GM12878 (cell line): ENCODE measurements around the gene P2RX6. TPM values are rescaled to one million over a fixed set of nuclear protein-coding genes. Genes with fewer than 3 reads are reported as not detected.

ENCODE experiments used
- ATAC-seq: fragments of 200-7000 bp; cut with Tn5 transposase; 3 replicates; pipeline ENCODE4 v1.9.1; 2020; ENCODE audit warnings: mild to moderate bottlenecking, moderate library complexity
- BruUV-seq: library from RNA; stranded (reverse); fragments of 400-500 nt; replicated peaks from 2 replicates; lab custom pipeline; 2021; lab: Mats Ljungman, UMichigan
- CTCF ChIA-PET: fragments of 300-600 bp; sonication (Branson Sonifier 250); formaldehyde crosslinking; extraction: SDS; loops from one replicate; lab custom pipeline; 2021; ENCODE audit warnings: inconsistent platforms; lab: Yijun Ruan, JAX
- POLR2A ChIA-PET: fragments of 350-600 bp; formaldehyde crosslinking; extraction: SDS; loops from one replicate; lab custom pipeline; 2021; ENCODE audit warnings: inconsistent platforms; lab: Charles Lee
- RAD21 ChIA-PET: fragments of 300-600 bp; sonication (Branson Sonifier 250); formaldehyde crosslinking; loops from one replicate; lab custom pipeline; 2023; ENCODE audit warnings: antibody characterized with exemption; ENCODE audit not compliant: unreplicated experiment; lab: Charles Lee
- SMC1A ChIA-PET: fragments of 300-600 bp; sonication (Branson Sonifier 250); formaldehyde crosslinking; loops from one replicate; lab custom pipeline; 2023; ENCODE audit not compliant: unreplicated experiment, uncharacterized antibody; lab: Charles Lee
- DNase-seq: peaks from one replicate; pipeline ENCODE4 v3.0.0-alpha.2; 2011; ENCODE audit warnings: low read depth, low spot score
- FAIRE-seq: peaks from 3 replicates; lab custom pipeline; 2011; peaks lifted over from hg19 to GRCh38; lab: Jason Lieb, UNC
- H2AFZ ChIP-seq: 2 replicates; pipeline ENCODE4 v1.6.0; 2011; ENCODE audit warnings: low read depth, low read length, control low read depth; ENCODE audit not compliant: control insufficient read depth
- H3K27ac ChIP-seq: 2 replicates; pipeline ENCODE4 v1.5.1; 2011; ENCODE audit warnings: control low read depth; ENCODE audit not compliant: control insufficient read depth, insufficient read depth
- H3K27me3 ChIP-seq, 2 experiments: replicated peaks in 1 of 2; 2 replicates each; pipeline versions ENCODE4 v1.6.0 to v1.6.1; 2011; ENCODE audit warnings: low read length in 1 of 2; ENCODE audit not compliant: control insufficient read depth in 2 of 2, insufficient read depth in 2 of 2
- H3K36me3 ChIP-seq, 2 experiments: 2 replicates each; pipeline ENCODE4 v1.5.1; 2011; ENCODE audit warnings: low read length in 1 of 2; ENCODE audit not compliant: control insufficient read depth in 2 of 2, insufficient read depth in 2 of 2
- H3K4me1 ChIP-seq: 2 replicates; pipeline ENCODE4 v1.6.1; 2011; ENCODE audit warnings: mild to moderate bottlenecking, low read length, moderate library complexity, mixed read lengths; ENCODE audit not compliant: control insufficient read depth, insufficient read depth
- H3K4me2 ChIP-seq: 2 replicates; pipeline ENCODE4 v1.6.0; 2011; ENCODE audit warnings: control low read depth; ENCODE audit not compliant: control insufficient read depth, insufficient read depth
- H3K4me3 ChIP-seq: fragments of 200-600 bp; sonication (generic); 2 replicates; pipeline ENCODE4 v1.5.1; 2016
- H3K79me2 ChIP-seq: 2 replicates; pipeline ENCODE4 v1.6.0; 2011; ENCODE audit warnings: low read length; ENCODE audit not compliant: control insufficient read depth, insufficient read depth
- H3K9ac ChIP-seq: 2 replicates; pipeline ENCODE4 v1.8.0; 2011; ENCODE audit warnings: low read length, control low read depth, mixed read lengths; ENCODE audit not compliant: control insufficient read depth, insufficient read depth
- H3K9me3 ChIP-seq: replicated peaks from 3 replicates; pipeline ENCODE4 v1.5.1; 2011; ENCODE audit warnings: mild to moderate bottlenecking, low read length; ENCODE audit not compliant: control insufficient read depth, insufficient read depth
- H4K20me1 ChIP-seq: 2 replicates; pipeline ENCODE4 v1.6.0; 2011; ENCODE audit not compliant: control insufficient read depth, insufficient read depth
- BRCA1 ChIP-seq: IDR thresholded peaks from 2 replicates; pipeline ENCODE4 v1.6.1; 2011; ENCODE audit warnings: low read depth, low read length, improper control_type of control experiment
- CHD4 ChIP-seq: fragments of 200-600 bp; sonication (generic); IDR thresholded peaks from 2 replicates; pipeline ENCODE4 v1.6.1; 2016; ENCODE audit warnings: mild to moderate bottlenecking
- EGR1 ChIP-seq, 2 experiments: IDR thresholded peaks; 1 replicate in 1 of 2; 2 replicates in 1 of 2; pipeline ENCODE4 v1.6.1; 2011 to 2012; ENCODE audit warnings: low read depth in 2 of 2, low read length in 2 of 2, borderline replicate concordance in 1 of 2, mild to moderate bottlenecking in 1 of 2, moderate library complexity in 1 of 2
- GABPA ChIP-seq: IDR thresholded peaks from 2 replicates; pipeline ENCODE4 v1.6.1; 2014; ENCODE audit warnings: antibody characterized with exemption, low read depth, mild to moderate bottlenecking, inconsistent platforms
- IKZF2 ChIP-seq, 2 experiments: fragments of 450-650 bp; IDR thresholded peaks; 2 replicates each; pipeline ENCODE4 v1.6.1; 2017; ENCODE audit warnings: mild to moderate bottlenecking in 2 of 2, moderate library complexity in 2 of 2
- IRF4 ChIP-seq: IDR thresholded peaks from 2 replicates; pipeline ENCODE4 v1.6.1; 2011; ENCODE audit warnings: low read depth, low read length
- KAT2A ChIP-seq: conservative IDR thresholded peaks from 2 replicates; pipeline ENCODE4 v1.6.1; 2011; ENCODE audit warnings: low read depth, low read length; ENCODE audit not compliant: control insufficient read depth
- MTA3 ChIP-seq: IDR thresholded peaks from 2 replicates; pipeline ENCODE4 v1.6.1; 2012; ENCODE audit warnings: low read length, inconsistent platforms, borderline replicate concordance
- POLR2AphosphoS2 ChIP-seq: IDR thresholded peaks from 2 replicates; pipeline ENCODE4 v1.6.1; 2011; ENCODE audit warnings: low read depth, mild to moderate bottlenecking, low read length, improper control_type of control experiment, moderate library complexity
- SMAD5 ChIP-seq: IDR thresholded peaks from 2 replicates; pipeline ENCODE4 v1.6.1; 2016; ENCODE audit warnings: antibody characterized with exemption, low read depth
- SRF ChIP-seq, 2 experiments: IDR thresholded peaks; 2 replicates each; pipeline ENCODE4 v1.6.1; 2011; ENCODE audit warnings: low read depth in 2 of 2, low read length in 2 of 2, mild to moderate bottlenecking in 1 of 2, moderate library complexity in 1 of 2
- ZBTB33 ChIP-seq: fragments of 450-650 bp; IDR thresholded peaks from 2 replicates; pipeline ENCODE4 v1.6.1; 2017; ENCODE audit warnings: mild to moderate bottlenecking
- ZNF274 ChIP-seq: IDR thresholded peaks from one replicate; pipeline ENCODE4 v1.8.0; 2011; ENCODE audit not compliant: insufficient read length, insufficient read depth
- ZNF384 ChIP-seq: IDR thresholded peaks from 2 replicates; pipeline ENCODE4 v1.6.1; 2012; ENCODE audit warnings: low read depth, mild to moderate bottlenecking, low read length, improper control_type of control experiment, borderline replicate concordance
- ZZZ3 ChIP-seq: IDR thresholded peaks from 2 replicates; pipeline ENCODE4 v1.6.1; 2011; ENCODE audit warnings: low read depth; ENCODE audit not compliant: control insufficient read depth, insufficient read length
- WGBS: methylation state at CpG from one replicate; pipeline ENCODE4 v1.1.6; 2016; ENCODE audit warnings: low lambda C conversion rate; ENCODE audit not compliant: insufficient replicate concordance, insufficient coverage; ENCODE audit errors: missing lambda C conversion rate; 5-methylcytosine and 5-hydroxymethylcytosine counted together
- in situ Hi-C: fragments of 300-500 bp; cut with MboI; formaldehyde crosslinking; loops from 9 replicates; pipeline ENCODE4 v1.14.3; 2018; ENCODE audit warnings: mixed read lengths
- intact Hi-C: fragments of 100-400 bp; cut with micrococcal nuclease; formaldehyde crosslinking; loops from one replicate; pipeline ENCODE4 v1.14.2; 2022; ENCODE audit not compliant: unreplicated experiment
- polyA plus RNA-seq, 11 experiments: library from polyadenylated mRNA; depleted of rRNA in 4 of 11; unstranded in 6 of 11; stranded (reverse) in 5 of 11; fragments of >200 nt; fragmentation: Nextera tagmentation in 4 of 11; fragmentation: Illumina TruSeq in 1 of 11; extraction: Ambion mirVana in 4 of 11; extraction: Trizol in 1 of 11; gene quantifications; 1 replicate in 1 of 11; 2 replicates in 10 of 11; pipeline versions ENCODE4 v1.2.1 to v1.2.3, GENCODE V29; 2011 to 2016; ENCODE audit warnings: inconsistent platforms in 2 of 11, missing spikeins in 2 of 11, low read depth in 1 of 11
- total RNA-seq, 4 experiments: library from RNA; depleted of rRNA in 3 of 4; stranded (reverse); fragments of >200 nt in 3 of 4; fragmentation: Illumina TruSeq in 1 of 4; extraction: Trizol in 1 of 4; gene quantifications; 2 replicates each; pipeline versions ENCODE4 v1.2.1 to v1.2.3, GENCODE V29; 2013 to 2021

The P2RX6 gene
- total and polyA plus RNA-seq, 10 of the 15 experiments (the other 5 are each of a cell fraction or from before 2014, with no cell fraction given), result 0.03 to 0.21 (median 0.07) TPM; not detected in 5

GRCh38 chr22:20972933-20973577 lies 41.9 kb upstream of the P2RX6 start:
- Histone ChIP-seq H3K9me3 (no peaks in the 10 kb centered on the region), H4K20me1 (no peaks in the 10 kb centered on the region), H2AFZ (no peak overlapping the region), H3K27me3 (no peaks in the 10 kb centered on the region), H3K27ac (no peak overlapping the region), H3K4me2 (no peak overlapping the region), H3K9ac (no peak overlapping the region), H3K36me3 (no peaks in the 10 kb centered on the region), H3K4me3 (no peak overlapping the region), H3K79me2 (no peaks in the 10 kb centered on the region)
- WGBS, result 29% methylated on average over 11 of the region's 21 CpGs
- intact Hi-C loops, result no loop called here
- CTCF ChIA-PET, result no interaction called here
- in situ Hi-C loops, result no loop called here
- DNase-seq (no peak), ATAC-seq (no peak)
- RAD21 ChIA-PET, result no interaction called here
- no TSS peak for BruUV-seq
- POLR2A ChIA-PET, result interaction anchor here (0.7 kb wide), 2 partner anchors 48 to 120 kb away, joined by 3 to 4 read pairs; no protein-coding TSS in a partner anchor
- SMC1A ChIA-PET, result no interaction called here
- TF ChIP-seq IRF4, result no peak
- TF ChIP-seq ZNF384, result no peak
- TF ChIP-seq ZNF274, result no peak
- TF ChIP-seq ZZZ3, result no peak
- TF ChIP-seq IKZF2 (IDR thresholded peaks at IDR 0.05), result no peak
- TF ChIP-seq, all 136 proteins: peak for 0
- FAIRE-seq, result no peak
- H3K4me1 ChIP-seq, result peaks cover 3% of the 10 kb centered on the region; the same call in 1 of the 2 replicates

DNA sequence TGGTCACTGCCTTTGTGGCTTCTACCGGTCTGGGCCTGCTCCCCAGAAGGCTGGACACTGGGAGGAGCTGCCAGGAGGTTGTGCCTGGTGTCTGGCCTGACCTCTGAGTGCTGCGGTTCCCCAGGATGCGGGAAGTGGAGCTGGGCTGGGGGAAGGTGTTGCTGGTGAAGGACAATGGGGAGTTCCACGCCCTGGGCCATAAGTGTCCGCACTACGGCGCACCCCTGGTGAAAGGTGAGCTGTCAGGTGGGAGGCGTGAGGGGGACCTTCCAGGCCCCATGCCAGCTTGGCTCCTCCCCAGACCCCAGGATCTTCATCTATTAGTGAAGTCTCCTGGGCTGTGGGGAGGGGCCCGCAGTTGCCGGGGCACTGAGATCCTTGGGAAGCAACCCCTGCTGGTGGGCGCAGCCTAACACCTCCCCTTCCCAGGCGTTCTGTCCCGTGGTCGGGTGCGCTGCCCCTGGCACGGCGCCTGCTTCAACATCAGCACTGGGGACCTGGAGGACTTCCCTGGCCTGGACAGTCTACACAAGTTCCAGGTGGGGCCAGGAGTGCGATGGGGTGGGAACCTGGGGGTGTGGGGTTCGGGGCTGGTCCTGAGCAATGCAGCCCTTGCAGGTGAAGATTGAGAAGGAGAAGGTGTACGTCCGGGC lies 41.2 kb upstream of the P2RX6 start:
- no peak for FAIRE-seq
- in situ Hi-C loops, result no loop called here
- CTCF ChIA-PET, result no interaction called here
- Histone ChIP-seq H2AFZ (no peak overlapping the region), H3K79me2 (no peaks in the 10 kb centered on the region), H4K20me1 (no peaks in the 10 kb centered on the region), H3K4me3 (no peak overlapping the region), H3K27ac (no peak overlapping the region), H3K27me3 (no peaks in the 10 kb centered on the region), H3K9me3 (peaks cover 6% of the 10 kb centered on the region; the same call in 2 of the 3 replicates), H3K36me3 (no peaks in the 10 kb centered on the region), H3K4me1 (no peaks in the 10 kb centered on the region), H3K9ac (no peak overlapping the region), H3K4me2 (no peak overlapping the region)
- no peak for ATAC-seq
- SMC1A ChIA-PET, result no interaction called here
- RAD21 ChIA-PET, result no interaction called here
- WGBS, result 54% methylated on average over 20 of the region's 21 CpGs
- intact Hi-C loops, result no loop called here
- BruUV-seq, result no TSS peak
- no peak for DNase-seq
- POLR2A ChIA-PET, result interaction anchor here (0.5 kb wide), 1 partner anchor 15 kb away, joined by 3 read pairs; no protein-coding TSS in a partner anchor
- TF ChIP-seq CHD4, result no peak
- TF ChIP-seq GABPA, result no peak
- no peak for TF ChIP-seq BRCA1
- TF ChIP-seq EGR1 (IDR thresholded peaks at IDR 0.05; ENCODE audit: borderline replicate concordance in 1 of 2, low read depth in 2 of 2, low read length in 2 of 2), result no peak
- no peak for TF ChIP-seq SMAD5
- no peak for TF ChIP-seq SRF (IDR thresholded peaks at IDR 0.05; ENCODE audit: low read depth in 2 of 2, low read length in 2 of 2)
- TF ChIP-seq POLR2AphosphoS2, result no peak
- no peak for TF ChIP-seq MTA3
- no peak for TF ChIP-seq ZBTB33
- TF ChIP-seq KAT2A, result no peak
